HG02840 (cell line): ENCODE measurements around the gene GNAQ.

Experiments used
- ATAC-seq: cut with Tn5 transposase; IDR thresholded peaks from one replicate; pipeline ENCODE4 v1.9.1; 2021; ENCODE audit warnings: mild to moderate bottlenecking, moderate library complexity, moderate number of reproducible peaks; ENCODE audit not compliant: unreplicated experiment, low FRiP score

Gene GNAQ

DNA sequence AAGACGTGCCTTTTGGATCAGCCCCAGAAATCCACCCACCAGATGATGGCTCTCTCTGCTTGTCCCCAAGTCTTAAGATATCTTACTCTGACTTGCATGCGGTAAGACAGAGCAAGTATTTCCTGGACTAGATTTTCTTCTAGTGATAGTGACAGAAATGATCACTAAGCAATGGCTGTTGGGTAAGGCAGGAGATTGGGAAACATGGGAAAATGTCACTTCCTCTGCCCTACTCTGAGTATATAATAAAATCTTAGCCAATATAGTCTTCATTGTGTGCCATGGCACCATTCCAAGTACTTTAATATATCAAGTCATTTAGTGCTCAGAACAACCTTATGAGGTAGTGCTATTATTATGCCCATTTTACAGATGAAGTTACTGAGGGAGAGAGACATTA is 352.5 kb downstream of the GNAQ start:
- no peak for ATAC-seq

DNA sequence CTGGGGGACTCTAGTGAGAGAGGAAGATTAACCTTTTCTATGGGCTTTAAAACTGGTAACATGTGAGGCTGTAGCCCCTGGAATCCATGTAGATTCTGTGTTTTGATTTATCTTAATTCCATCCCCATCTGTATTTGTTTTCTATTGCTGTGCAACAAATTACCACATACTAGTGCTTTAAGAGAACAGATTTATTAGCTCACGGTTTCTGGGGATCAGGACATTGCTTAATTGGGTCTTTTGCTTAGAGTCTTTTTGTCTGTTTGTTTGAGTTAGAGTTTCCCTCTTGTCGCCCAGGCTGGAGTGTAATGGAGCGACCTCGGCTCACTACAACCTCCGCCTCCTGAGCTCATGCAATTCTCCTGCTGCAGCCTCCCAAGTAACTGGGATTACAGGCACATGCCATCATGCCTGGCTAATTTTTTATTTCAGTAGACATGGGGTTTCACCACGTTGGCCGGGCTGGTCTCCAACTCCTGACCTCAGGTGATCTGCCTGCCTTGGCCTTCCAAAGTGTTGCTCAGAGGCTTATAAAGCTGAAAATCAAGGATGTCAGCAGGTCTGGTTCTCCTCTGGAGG is 353.6 kb downstream of the GNAQ start:
- no peak for ATAC-seq

DNA sequence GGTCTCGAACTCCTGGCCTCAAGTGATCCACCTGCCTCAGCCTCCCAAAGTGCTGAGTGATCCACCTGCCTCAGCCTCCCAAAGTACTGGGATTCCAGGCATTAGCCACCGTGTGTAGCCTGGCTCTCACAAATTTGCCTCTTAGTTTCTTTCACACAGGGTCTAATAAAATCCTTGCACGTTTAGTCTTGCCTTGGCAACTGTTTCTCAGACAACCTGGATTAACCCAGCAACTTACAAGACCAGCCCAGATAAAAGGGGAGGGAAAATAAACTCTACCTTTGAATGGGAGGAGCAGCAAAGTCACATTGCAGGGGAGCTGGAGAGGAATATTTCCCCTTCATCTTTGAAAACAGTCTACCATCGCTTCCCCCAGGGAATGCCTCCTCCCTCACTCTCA is 354.2 kb downstream of the GNAQ start:
- ATAC-seq: no peak

DNA sequence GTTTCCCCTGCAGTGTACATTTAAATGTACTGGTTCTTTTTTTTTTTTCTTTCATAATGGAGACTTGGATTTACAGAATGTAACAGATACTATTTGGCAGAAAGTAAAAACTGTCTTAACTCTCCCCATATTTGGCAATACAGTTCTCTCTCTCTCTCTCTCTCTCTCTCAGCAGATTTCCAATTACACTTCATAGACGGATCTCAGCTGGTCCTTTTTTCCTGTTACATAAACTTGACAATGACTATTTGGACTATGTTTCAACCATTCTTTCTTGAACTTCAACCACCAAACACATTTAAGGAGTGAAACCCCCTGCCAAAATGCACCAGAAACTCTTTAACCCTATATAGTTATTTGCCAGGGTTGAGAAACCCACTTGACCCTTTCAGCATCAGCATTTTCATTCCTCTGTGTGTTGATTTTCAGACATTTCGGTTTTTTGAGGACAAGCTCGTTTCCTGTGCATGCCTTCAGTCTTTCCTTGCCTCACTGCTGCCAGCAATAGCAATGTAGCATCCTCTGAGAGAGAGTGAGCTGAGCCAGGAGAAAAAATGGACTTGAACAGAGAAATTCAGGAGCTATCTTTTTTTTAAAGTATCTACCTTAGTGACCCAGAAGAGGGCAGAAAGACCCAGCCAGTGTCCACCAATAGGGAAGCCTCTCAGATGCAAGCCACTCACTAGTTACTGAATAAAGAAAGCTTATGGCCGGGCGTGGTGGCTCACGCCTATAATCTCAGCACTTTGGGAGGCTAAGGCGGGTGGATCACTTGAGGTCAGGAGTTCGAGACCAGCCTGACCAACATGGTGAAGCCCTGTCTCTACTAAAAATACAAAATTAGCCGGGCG is 357.4 kb downstream of the GNAQ start:
- no peak for ATAC-seq

DNA sequence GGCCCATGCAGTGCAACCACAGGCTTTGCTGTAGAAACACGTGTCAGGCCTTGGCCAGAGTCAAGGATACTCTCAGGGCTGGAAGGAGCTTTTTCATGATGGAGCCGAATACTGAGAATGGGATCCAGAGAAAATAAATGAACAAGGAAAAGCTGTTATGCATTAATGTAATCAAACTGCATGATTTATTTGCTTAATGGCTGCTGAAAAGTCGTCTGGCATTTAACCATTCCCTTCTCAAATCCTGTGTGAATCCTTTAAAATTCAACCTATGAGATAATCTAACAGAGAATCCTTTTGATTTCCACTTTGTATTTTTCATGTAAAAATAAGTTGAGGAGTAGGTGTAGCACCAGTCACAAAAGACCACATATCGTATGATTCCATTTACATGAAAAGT is 359.4 kb downstream of the GNAQ start:
- ATAC-seq: no peak

DNA sequence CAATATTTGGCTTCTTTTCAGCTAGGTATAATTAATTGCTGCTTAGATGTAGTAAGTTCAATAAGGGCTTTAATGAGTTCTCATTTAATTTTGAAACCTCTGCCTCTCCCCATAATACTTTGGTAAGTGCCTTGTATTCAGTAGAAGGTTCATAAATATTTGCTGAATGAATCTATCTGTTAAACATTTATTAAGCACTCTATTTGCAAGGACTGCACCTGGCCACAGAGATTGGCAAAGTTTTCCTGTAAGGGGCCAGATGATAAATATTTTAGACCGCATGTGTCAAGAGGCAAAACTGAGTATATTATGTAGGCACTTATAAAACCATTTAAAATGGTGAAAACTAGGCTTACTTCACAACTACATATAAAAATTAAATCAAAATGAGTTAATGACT is 364.5 kb downstream of the GNAQ start:
- no peak for ATAC-seq
